Breast epithelium (tissue), 4 donors: ENCODE results near the gene ZNF554. TPM values are rescaled to one million over a fixed set of nuclear protein-coding genes. Genes with fewer than 3 reads are reported as not detected.

Experiments used
- DNase-seq, 2 donors: peaks; one replicate each; pipeline ENCODE4 v3.0.0-alpha.2; 2019; ENCODE audit warnings: low spot score in 2 of 2
- H3K27ac ChIP-seq, 2 donors: fragments of 200-600 bp; sonication (generic) in 1 of 2; one replicate each; pipeline ENCODE4 v1.5.1; 2016 to 2019; ENCODE audit warnings: mild to moderate bottlenecking in 1 of 2
- H3K27me3 ChIP-seq, 2 donors: fragments of 200-600 bp; sonication (generic) in 1 of 2; one replicate each; pipeline versions ENCODE4 v1.5.1 to v1.6.0; 2017 to 2019; ENCODE audit warnings: control low read depth in 1 of 2, mild to moderate bottlenecking in 1 of 2
- H3K36me3 ChIP-seq: fragments of 200-600 bp; one replicate; pipeline ENCODE4 v1.5.1; 2019
- H3K4me1 ChIP-seq, 2 donors: fragments of 200-600 bp; sonication (generic); one replicate each; pipeline ENCODE4 v1.5.1; 2016 to 2019; ENCODE audit warnings: control low read depth in 1 of 2
- H3K4me3 ChIP-seq, 3 donors: fragments of 200-600 bp; sonication (generic); 1 replicate in 2 of 3; 2 replicates in 1 of 3; pipeline ENCODE4 v1.5.1; 2016 to 2019; ENCODE audit warnings: mild to moderate bottlenecking in 3 of 3, moderate library complexity in 2 of 3
- H3K9me3 ChIP-seq, 2 donors: fragments of 200-600 bp; sonication (generic) in 1 of 2; one replicate each; pipeline ENCODE4 v1.5.1; 2016 to 2019; ENCODE audit warnings: control low read depth in 1 of 2
- CTCF ChIP-seq, 3 donors: fragments of 450-650 bp; IDR thresholded peaks; one replicate each; pipeline ENCODE4 v1.5.1; 2016 to 2017; ENCODE audit warnings: antibody characterized with exemption in 3 of 3, mild to moderate bottlenecking in 3 of 3, moderate library complexity in 3 of 3
- POLR2A ChIP-seq: fragments of 450-650 bp; IDR thresholded peaks from one replicate; pipeline ENCODE4 v1.6.1; 2016; ENCODE audit warnings: antibody characterized with exemption, mild to moderate bottlenecking, moderate library complexity
- POLR2AphosphoS5 ChIP-seq, 3 donors: sonication (generic); formaldehyde crosslinking; IDR thresholded peaks; one replicate each; pipeline ENCODE4 v1.6.1; 2017; ENCODE audit warnings: antibody characterized with exemption in 3 of 3
- intact Hi-C: fragments of 100-400 bp; cut with DNase I; formaldehyde crosslinking; loops from one replicate; pipeline ENCODE4 v1.15.1; 2023; ENCODE audit warnings: low total_unique reads
- total RNA-seq, 3 donors: library from RNA; depleted of rRNA; stranded (reverse); fragments of >200 nt; gene quantifications; one replicate each; pipeline ENCODE4 v1.1.0, GENCODE V29; 2016

The ZNF554 gene
- total RNA-seq, 3 donors from 2014 or later = 2.1 to 10.4 (median 7.5) TPM

- intact Hi-C loops = no loop called here
- DNase-seq = no peak
- Histone ChIP-seq H3K9me3 (no peaks in the 10 kb centered on the region), H3K4me3 (no peak overlapping the region), H3K27ac (no peak overlapping the region), H3K36me3 (no peaks in the 10 kb centered on the region), H3K27me3 (no peaks in the 10 kb centered on the region), H3K4me1 (no peaks in the 10 kb centered on the region)
- TF ChIP-seq POLR2AphosphoS5 (IDR thresholded peaks at IDR 0.05) (no peak), POLR2A (no peak), CTCF (IDR thresholded peaks at IDR 0.05) (no peak)
These were observed 16.0 kb upstream of the ZNF554 start for GRCh38 chr19:2803486-2804155.

- intact Hi-C loops = no loop called here
- no peaks in the 10 kb centered on the region for H3K4me1 ChIP-seq
- no peaks in the 10 kb centered on the region for H3K27me3 ChIP-seq
- no peak for TF ChIP-seq POLR2AphosphoS5 (IDR thresholded peaks at IDR 0.05)
- no peak for TF ChIP-seq POLR2A
- no peak for TF ChIP-seq CTCF (IDR thresholded peaks at IDR 0.05)
- H3K4me3 ChIP-seq = no peak overlapping the region
- no peaks in the 10 kb centered on the region for H3K36me3 ChIP-seq
- H3K9me3 ChIP-seq = no peaks in the 10 kb centered on the region
- no peak for DNase-seq
- no peak overlapping the region for H3K27ac ChIP-seq
These were observed 15.3 kb upstream of the ZNF554 start for GRCh38 chr19:2804156-2805004.

- TF ChIP-seq POLR2A = no peak
- intact Hi-C loops = no loop called here
These were observed 14.3 kb upstream of the ZNF554 start for GRCh38 chr19:2805261-2805900.

GRCh38 chr19:2805991-2806649, 13.5 kb upstream of the ZNF554 start:
- TF ChIP-seq CTCF (IDR thresholded peaks at IDR 0.05) (no peak), POLR2A (no peak), POLR2AphosphoS5 (IDR thresholded peaks at IDR 0.05) (no peak)
- H3K9me3 ChIP-seq = no peaks in the 10 kb centered on the region
- no peaks in the 10 kb centered on the region for H3K27me3 ChIP-seq
- no peak for DNase-seq
- intact Hi-C loops = no loop called here
- H3K4me1 ChIP-seq = no peaks in the 10 kb centered on the region
- H3K36me3 ChIP-seq = no peaks in the 10 kb centered on the region
- H3K4me3 ChIP-seq = no peak overlapping the region
- H3K27ac ChIP-seq = no peak overlapping the region

More at GRCh38 chr19:2805261-2805900, 14.3 kb upstream of the ZNF554 start:
- no peaks in the 10 kb centered on the region for H3K9me3 ChIP-seq
- H3K27ac ChIP-seq = no peak overlapping the region
- DNase-seq = no peak
- no peaks in the 10 kb centered on the region for H3K4me1 ChIP-seq
- H3K27me3 ChIP-seq = no peaks in the 10 kb centered on the region
- no peaks in the 10 kb centered on the region for H3K36me3 ChIP-seq
- no peak overlapping the region for H3K4me3 ChIP-seq

GRCh38 chr19:2806736-2807378, 12.8 kb upstream of the ZNF554 start:
- Histone ChIP-seq H3K27me3 (no peaks in the 10 kb centered on the region), H3K36me3 (no peaks in the 10 kb centered on the region)

More at GRCh38 chr19:2806736-2807378, 12.8 kb upstream of the ZNF554 start:
- TF ChIP-seq POLR2A (no peak), POLR2AphosphoS5 (IDR thresholded peaks at IDR 0.05) (no peak), CTCF (IDR thresholded peaks at IDR 0.05) (no peak)
- intact Hi-C loops = no loop called here
- no peak overlapping the region for H3K4me3 ChIP-seq
- no peak overlapping the region for H3K27ac ChIP-seq
- no peak for DNase-seq
- H3K4me1 ChIP-seq = no peaks in the 10 kb centered on the region
- H3K9me3 ChIP-seq = no peaks in the 10 kb centered on the region
